Measurements from ENCODE around the gene PAWR. TPM values are rescaled to one million over a fixed set of nuclear protein-coding genes. Genes with fewer than 3 reads are reported as not detected.

The PAWR gene
- polyA plus RNA-seq, 1 experiment = 10.5 TPM

DNA sequence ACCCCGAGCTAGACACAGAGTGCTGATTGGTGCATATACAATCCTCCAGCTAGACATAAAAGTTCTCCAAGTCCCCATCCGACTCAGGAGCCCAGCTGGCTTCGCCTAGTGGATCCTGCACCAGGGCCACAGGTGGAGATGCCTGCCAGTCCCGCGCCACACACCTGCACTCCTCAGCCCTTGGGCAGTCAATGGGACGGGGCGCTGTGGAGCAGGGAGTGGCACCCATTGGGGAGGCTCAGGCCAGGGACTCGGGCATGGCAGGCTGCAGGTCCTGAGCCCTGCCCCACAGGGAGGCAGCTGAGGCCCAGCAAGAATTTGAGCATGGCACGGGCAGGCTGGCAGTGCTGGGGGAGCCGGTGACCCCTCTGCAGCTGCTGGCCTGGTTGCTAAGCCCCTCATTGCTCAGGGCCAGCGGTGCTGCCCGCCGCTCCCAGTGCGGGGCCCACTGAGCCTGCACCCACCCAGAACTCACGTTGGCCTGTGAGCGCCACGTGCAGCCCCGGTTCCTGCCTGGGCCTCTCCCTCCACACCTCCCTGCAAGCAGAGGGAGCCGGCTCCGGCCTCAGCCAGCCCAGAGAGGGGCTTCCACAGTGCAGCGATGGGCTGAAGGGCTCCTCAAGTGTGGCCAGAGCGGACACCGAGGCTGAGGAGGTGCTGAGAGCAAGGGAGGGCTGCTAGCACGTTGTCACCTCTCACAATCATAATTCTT lies 136.7 kb downstream of the PAWR start:
- no peak for DNase-seq (ENCODE audit: low read depth)
- no peak overlapping the region for H3K4me3 ChIP-seq (ENCODE audit: low read depth, low read length)
- H3K36me3 ChIP-seq (ENCODE audit: control insufficient read depth, insufficient read depth, low read length) = 0 out of 2 replicates have a peak, but pooled peaks cover 1% of the 10 kb centered on the region
- CTCF ChIA-PET = interaction anchor here (0.8 to 2.4 kb wide), 6 partner anchors 134 to 716 kb away, joined by 3 to 9 read pairs (median 4); no protein-coding TSS in a partner anchor
- no peaks in the 10 kb centered on the region for H3K27me3 ChIP-seq (ENCODE audit: control insufficient read depth, insufficient read depth, low read length)
- POLR2A ChIA-PET = interaction anchor here (0.6 kb wide), 1 partner anchor 286 kb away, joined by 3 read pairs; no protein-coding TSS in a partner anchor
- TF ChIP-seq, protein P1, sequence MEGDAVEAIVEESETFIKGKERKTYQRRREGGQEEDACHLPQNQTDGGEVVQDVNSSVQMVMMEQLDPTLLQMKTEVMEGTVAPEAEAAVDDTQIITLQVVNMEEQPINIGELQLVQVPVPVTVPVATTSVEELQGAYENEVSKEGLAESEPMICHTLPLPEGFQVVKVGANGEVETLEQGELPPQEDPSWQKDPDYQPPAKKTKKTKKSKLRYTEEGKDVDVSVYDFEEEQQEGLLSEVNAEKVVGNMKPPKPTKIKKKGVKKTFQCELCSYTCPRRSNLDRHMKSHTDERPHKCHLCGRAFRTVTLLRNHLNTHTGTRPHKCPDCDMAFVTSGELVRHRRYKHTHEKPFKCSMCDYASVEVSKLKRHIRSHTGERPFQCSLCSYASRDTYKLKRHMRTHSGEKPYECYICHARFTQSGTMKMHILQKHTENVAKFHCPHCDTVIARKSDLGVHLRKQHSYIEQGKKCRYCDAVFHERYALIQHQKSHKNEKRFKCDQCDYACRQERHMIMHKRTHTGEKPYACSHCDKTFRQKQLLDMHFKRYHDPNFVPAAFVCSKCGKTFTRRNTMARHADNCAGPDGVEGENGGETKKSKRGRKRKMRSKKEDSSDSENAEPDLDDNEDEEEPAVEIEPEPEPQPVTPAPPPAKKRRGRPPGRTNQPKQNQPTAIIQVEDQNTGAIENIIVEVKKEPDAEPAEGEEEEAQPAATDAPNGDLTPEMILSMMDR (IDR thresholded peaks at IDR 0.05; ENCODE audit: insufficient read depth, low read depth, low read length) = no peak

GRCh38 chr12:79552192-79552591 lies 138.6 kb downstream of the PAWR start:
- no peak for DNase-seq (ENCODE audit: low read depth)
- H3K36me3 ChIP-seq (ENCODE audit: control insufficient read depth, insufficient read depth, low read length) = 0 out of 2 replicates have a peak, but pooled peaks cover 1% of the 10 kb centered on the region
- ChIA-PET POLR2A (interaction anchor here (0.6 kb wide), 1 partner anchor 136 kb away, joined by 10 read pairs; no protein-coding TSS in a partner anchor), CTCF (interaction anchor here (1.6 to 1.8 kb wide), 5 partner anchors 132 to 643 kb away, joined by 3 to 7 read pairs (median 5); no protein-coding TSS in a partner anchor)
- TF ChIP-seq, protein P1 (IDR thresholded peaks at IDR 0.05; ENCODE audit: insufficient read depth, low read depth, low read length) = no peak
- H3K4me3 ChIP-seq (ENCODE audit: low read depth, low read length) = no peak overlapping the region
- H3K27me3 ChIP-seq (ENCODE audit: control insufficient read depth, insufficient read depth, low read length) = no peaks in the 10 kb centered on the region

DNA sequence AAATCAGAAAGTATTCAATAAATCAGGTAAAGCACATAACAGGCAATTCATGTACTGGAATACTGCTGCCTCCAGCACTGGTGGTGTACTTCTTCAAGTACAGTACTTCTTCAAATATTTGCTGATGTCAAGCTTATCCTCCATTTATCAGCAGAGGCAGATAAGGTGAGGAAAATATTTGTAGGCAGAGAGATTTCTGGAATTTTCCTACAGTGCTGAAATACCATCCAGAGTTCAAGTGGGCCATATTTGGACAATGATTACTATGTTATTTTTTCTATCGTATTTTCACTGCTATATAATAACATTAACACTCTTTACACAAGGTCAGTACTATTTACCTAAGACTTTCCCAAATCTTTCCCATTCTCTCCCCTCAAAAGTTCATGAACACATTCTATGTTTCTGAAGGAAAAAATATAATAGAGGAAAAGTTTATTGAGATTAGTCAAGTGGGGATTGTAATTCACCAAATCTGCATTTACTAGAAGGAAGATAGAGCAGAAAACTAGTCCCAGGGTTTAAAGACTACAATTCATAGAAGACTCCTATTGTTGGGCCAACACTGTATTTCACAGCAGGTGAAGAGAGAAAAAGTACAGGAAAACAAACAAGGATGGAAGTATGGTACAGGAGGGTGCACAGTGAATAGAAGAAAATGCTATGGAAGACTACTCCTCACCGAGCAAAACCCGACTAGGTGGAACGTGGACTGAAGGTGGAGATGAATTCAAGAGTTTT lies 141.1 kb downstream of the PAWR start:
- ChIA-PET POLR2A (no interaction called here), CTCF (no interaction called here)
- Histone ChIP-seq H3K27me3 (ENCODE audit: control insufficient read depth, insufficient read depth, low read length) (no peaks in the 10 kb centered on the region), H3K4me3 (ENCODE audit: low read depth, low read length) (no peak overlapping the region), H3K36me3 (ENCODE audit: control insufficient read depth, insufficient read depth, low read length) (0 out of 2 replicates have a peak, but pooled peaks cover 1% of the 10 kb centered on the region)
- no peak for DNase-seq (ENCODE audit: low read depth)
- TF ChIP-seq, protein P1 (IDR thresholded peaks at IDR 0.05; ENCODE audit: insufficient read depth, low read depth, low read length) = no peak

- ChIA-PET CTCF (interaction anchor here (0.6 to 2.2 kb wide), 8 partner anchors 9 to 640 kb away, joined by 3 to 27 read pairs (median 6); no protein-coding TSS in a partner anchor), POLR2A (interaction anchor here (1.7 kb wide), 1 partner anchor 125 kb away, joined by 4 read pairs; no protein-coding TSS in a partner anchor)
- TF ChIP-seq, protein P1 (IDR thresholded peaks at IDR 0.05; ENCODE audit: insufficient read depth, low read depth, low read length) = no peak
- DNase-seq (ENCODE audit: low read depth) = no peak
- Histone ChIP-seq H3K4me3 (ENCODE audit: low read depth, low read length) (no peak overlapping the region), H3K36me3 (ENCODE audit: control insufficient read depth, insufficient read depth, low read length) (0 out of 2 replicates have a peak, but pooled peaks cover 1% of the 10 kb centered on the region), H3K27me3 (ENCODE audit: control insufficient read depth, insufficient read depth, low read length) (no peaks in the 10 kb centered on the region)
Measured at GRCh38 chr12:79548610-79548924, 142.2 kb downstream of the PAWR start.

Measured in BJ (cell line).